HepG2 (cell line): ENCODE results near the gene PSMA7. TPM values are rescaled to one million over a fixed set of nuclear protein-coding genes. Genes with fewer than 3 reads are reported as not detected.

Source experiments
- ATAC-seq: fragments of 200-7000 bp; cut with Tn5 transposase; 3 replicates; pipeline ENCODE4 v1.9.1; 2020; ENCODE audit warnings: mild to moderate bottlenecking, moderate library complexity
- BruUV-seq: library from RNA; stranded (reverse); fragments of 400-500 nt; replicated peaks from 2 replicates; lab custom pipeline; 2021; lab: Mats Ljungman, UMichigan
- CTCF ChIA-PET: fragments of 300-600 bp; formaldehyde crosslinking; extraction: SDS; loops from one replicate; lab custom pipeline; 2021; ENCODE audit warnings: low total read pairs, inconsistent platforms, low intra/inter-chr PET ratio; lab: Yijun Ruan, JAX
- POLR2A ChIA-PET: fragments of 350-600 bp; sonication (Branson Sonifier 250); formaldehyde crosslinking; loops from one replicate; lab custom pipeline; 2020; ENCODE audit warnings: antibody characterized with exemption, inconsistent platforms; lab: Yijun Ruan, JAX
- DNase-seq: peaks from one replicate; pipeline ENCODE4 v3.0.0-alpha.2; 2015; ENCODE audit warnings: low spot score
- FAIRE-seq: peaks from 3 replicates; lab custom pipeline; 2011; peaks lifted over from hg19 to GRCh38; lab: Jason Lieb, UNC
- H2AFZ ChIP-seq: one replicate; pipeline ENCODE4 v1.6.1; 2011; ENCODE audit warnings: low read length, inconsistent platforms
- H3K27ac ChIP-seq: fragments of 300-600 bp; 3 replicates; pipeline ENCODE4 v1.8.0; 2011; ENCODE audit warnings: mixed run types, mild to moderate bottlenecking, mixed read lengths, low read length, inconsistent platforms; ENCODE audit not compliant: insufficient read depth; ENCODE audit errors: extremely low read length
- H3K27me3 ChIP-seq, 2 experiments: fragments of 200-600 bp in 1 of 2; 2 replicates in 1 of 2; 3 replicates in 1 of 2; pipeline versions ENCODE4 v1.6.0 to v1.8.0; 2011; ENCODE audit warnings: low read length in 2 of 2, mild to moderate bottlenecking in 2 of 2, moderate library complexity in 2 of 2, inconsistent platforms in 1 of 2; ENCODE audit not compliant: insufficient read depth in 2 of 2, control insufficient read depth in 1 of 2
- H3K36me3 ChIP-seq, 2 experiments: fragments of 200-600 bp in 1 of 2; replicated peaks in 1 of 2; 2 replicates in 1 of 2; 3 replicates in 1 of 2; pipeline versions ENCODE4 v1.5.1 to v1.8.0; 2011; ENCODE audit warnings: low read length in 2 of 2, inconsistent platforms in 1 of 2; ENCODE audit not compliant: insufficient read depth in 2 of 2, control insufficient read depth in 1 of 2
- H3K4me1 ChIP-seq: 2 replicates; pipeline ENCODE4 v1.5.1; 2012; ENCODE audit warnings: low read length, inconsistent platforms; ENCODE audit not compliant: insufficient read depth
- H3K4me2 ChIP-seq: 2 replicates; pipeline ENCODE4 v1.6.0; 2011; ENCODE audit warnings: low read depth, low read length, inconsistent platforms
- H3K4me3 ChIP-seq, 3 experiments: fragments of 200-600 bp in 1 of 3; sonication (generic), shearing (Covaris generic) in 1 of 3; replicated peaks in 1 of 3; 2 replicates each; pipeline ENCODE4 v1.5.1; 2011 to 2016; ENCODE audit warnings: low read length in 3 of 3, inconsistent platforms in 2 of 3, low read depth in 2 of 3, mild to moderate bottlenecking in 2 of 3, control low read depth in 1 of 3, mixed read lengths in 1 of 3; ENCODE audit not compliant: insufficient read depth in 1 of 3
- H3K79me2 ChIP-seq: one replicate; pipeline ENCODE4 v1.6.1; 2011; ENCODE audit warnings: low read length, inconsistent platforms; ENCODE audit not compliant: insufficient read depth
- H3K9ac ChIP-seq: 2 replicates; pipeline ENCODE4 v1.6.0; 2011; ENCODE audit warnings: mild to moderate bottlenecking, low read depth, low read length, inconsistent platforms; ENCODE audit not compliant: insufficient read depth
- H3K9me3 ChIP-seq: 2 replicates; pipeline ENCODE4 v1.5.1; 2012; ENCODE audit warnings: mild to moderate bottlenecking, low read length
- H4K20me1 ChIP-seq: 2 replicates; pipeline ENCODE4 v1.6.0; 2011; ENCODE audit warnings: inconsistent platforms, mild to moderate bottlenecking, low read length, moderate library complexity; ENCODE audit not compliant: insufficient read depth
- AGO2 ChIP-seq: fragments of 200-400 bp; formaldehyde crosslinking; optimal IDR thresholded peaks from 2 replicates; pipeline ENCODE3; 2017; ENCODE audit warnings: mild to moderate bottlenecking, low read depth, low read length, moderate library complexity
- SNAI1 ChIP-seq: sonication (generic); formaldehyde crosslinking; IDR thresholded peaks from 2 replicates; pipeline ENCODE4 v1.5.0; 2020; ENCODE audit warnings: mild to moderate bottlenecking, missing genetic modification reagents, borderline replicate concordance
- SPEN ChIP-seq: sonication (generic); formaldehyde crosslinking; IDR thresholded peaks from 2 replicates; pipeline ENCODE4 v1.5.1; 2020; ENCODE audit warnings: low read depth, mild to moderate bottlenecking, missing genetic modification reagents
- SRF ChIP-seq: IDR thresholded peaks from 2 replicates; pipeline ENCODE4 v1.6.1; 2011; ENCODE audit warnings: mild to moderate bottlenecking, low read depth, low read length, moderate library complexity
- ZNF263 ChIP-seq: sonication (generic); formaldehyde crosslinking; IDR thresholded peaks from 2 replicates; pipeline ENCODE4 v1.4.0; 2020; ENCODE audit warnings: missing genetic modification reagents
- ZNF337 ChIP-seq: sonication (generic); formaldehyde crosslinking; IDR thresholded peaks from 2 replicates; pipeline ENCODE4 v1.5.1; 2020; ENCODE audit warnings: missing genetic modification reagents, low read depth, mild to moderate bottlenecking, borderline replicate concordance
- ZNF552 ChIP-seq: sonication (generic); formaldehyde crosslinking; IDR thresholded peaks from 2 replicates; pipeline ENCODE4 v1.9.0; 2022; ENCODE audit warnings: missing genetic modification reagents, mild to moderate bottlenecking, borderline replicate concordance
- ZNF768 ChIP-seq: sonication (generic); formaldehyde crosslinking; IDR thresholded peaks from 2 replicates; pipeline ENCODE4 v1.4.0; 2020; ENCODE audit warnings: missing genetic modification reagents
- ZNF776 ChIP-seq: sonication (generic); formaldehyde crosslinking; IDR thresholded peaks from 2 replicates; pipeline ENCODE4 v1.4.0; 2020; ENCODE audit warnings: mild to moderate bottlenecking, missing genetic modification reagents
- ZNF878 ChIP-seq: sonication (generic); formaldehyde crosslinking; IDR thresholded peaks from 2 replicates; pipeline ENCODE4 v1.8.1; 2023; ENCODE audit warnings: mild to moderate bottlenecking, missing genetic modification reagents, moderate library complexity
- WGBS: methylation state at CpG from one replicate; pipeline ENCODE4 v1.1.6; 2017; ENCODE audit warnings: low lambda C conversion rate; 5-methylcytosine and 5-hydroxymethylcytosine counted together
- in situ Hi-C: cut with HindIII; loops from 2 replicates; pipeline ENCODE4 v1.10.0; 2017; ENCODE audit warnings: low pct_unique_long_range_greater_than_20kb; ENCODE audit not compliant: extremely low pct_ligation_motif_present
- intact Hi-C: fragments of 100-400 bp; cut with micrococcal nuclease; formaldehyde crosslinking; loops from one replicate; pipeline ENCODE4 v1.10.0; 2022; ENCODE audit not compliant: unreplicated experiment
- polyA plus RNA-seq, 8 experiments: library from polyadenylated mRNA; depleted of rRNA in 3 of 8; stranded (reverse) in 7 of 8; unstranded in 1 of 8; fragments of >200 nt; fragmentation: Illumina TruSeq in 4 of 8; extraction: Trizol in 4 of 8; gene quantifications; 2 replicates each; pipeline versions ENCODE4 v1.2.1 to v1.2.3, GENCODE V29; 2011 to 2016; ENCODE audit warnings: low read depth in 4 of 8, missing spikeins in 1 of 8, mixed read lengths in 1 of 8; ENCODE audit not compliant: insufficient read depth in 1 of 8
- total RNA-seq, 5 experiments: library from RNA; depleted of rRNA; stranded (reverse); fragments of >200 nt; fragmentation: Illumina TruSeq; extraction: Trizol; gene quantifications; 2 replicates each; pipeline ENCODE4 v1.2.3, GENCODE V29; 2016; ENCODE audit warnings: low read depth in 1 of 5
- TF ChIP-seq, protein P1 (sequence below): sonication (generic); formaldehyde crosslinking; IDR thresholded peaks from 2 replicates; pipeline ENCODE4 v1.4.0; 2020; ENCODE audit warnings: mild to moderate bottlenecking, missing genetic modification reagents
- TF ChIP-seq, protein P2 (sequence below): sonication (generic); formaldehyde crosslinking; IDR thresholded peaks from 2 replicates; pipeline ENCODE4 v1.4.0; 2020; ENCODE audit warnings: mild to moderate bottlenecking, missing genetic modification reagents
- TF ChIP-seq, protein P3 (sequence below): sonication (generic); formaldehyde crosslinking; IDR thresholded peaks from 2 replicates; pipeline ENCODE4 v1.4.0; 2020; ENCODE audit warnings: missing genetic modification reagents

The PSMA7 gene
- total and polyA plus RNA-seq, 2 of the 13 experiments (the other 11 are each of a cell fraction or from before 2014, with no cell fraction given): 531 to 631 TPM

DNA sequence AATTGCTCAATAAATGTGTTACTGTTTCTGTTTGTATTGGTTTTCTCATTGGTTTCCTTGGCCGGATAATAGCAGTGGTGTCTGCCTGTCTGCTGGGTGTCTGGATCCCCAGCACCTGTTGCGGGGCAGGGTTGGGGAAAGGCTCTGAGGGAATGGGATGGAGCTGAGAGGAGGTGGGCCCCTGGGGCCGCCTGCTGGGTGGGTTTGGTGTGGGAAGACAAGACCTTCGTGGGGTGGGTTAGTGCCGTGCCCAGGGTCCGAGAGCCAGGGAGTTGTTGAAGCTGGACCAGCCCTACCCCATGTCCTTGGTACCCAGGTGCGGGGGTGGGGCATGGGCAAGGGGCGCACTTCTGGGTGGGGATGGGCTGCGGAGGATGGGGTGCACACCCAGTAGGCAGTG lies 4.3 kb upstream of the PSMA7 start (continued):
- TF ChIP-seq, protein P1, sequence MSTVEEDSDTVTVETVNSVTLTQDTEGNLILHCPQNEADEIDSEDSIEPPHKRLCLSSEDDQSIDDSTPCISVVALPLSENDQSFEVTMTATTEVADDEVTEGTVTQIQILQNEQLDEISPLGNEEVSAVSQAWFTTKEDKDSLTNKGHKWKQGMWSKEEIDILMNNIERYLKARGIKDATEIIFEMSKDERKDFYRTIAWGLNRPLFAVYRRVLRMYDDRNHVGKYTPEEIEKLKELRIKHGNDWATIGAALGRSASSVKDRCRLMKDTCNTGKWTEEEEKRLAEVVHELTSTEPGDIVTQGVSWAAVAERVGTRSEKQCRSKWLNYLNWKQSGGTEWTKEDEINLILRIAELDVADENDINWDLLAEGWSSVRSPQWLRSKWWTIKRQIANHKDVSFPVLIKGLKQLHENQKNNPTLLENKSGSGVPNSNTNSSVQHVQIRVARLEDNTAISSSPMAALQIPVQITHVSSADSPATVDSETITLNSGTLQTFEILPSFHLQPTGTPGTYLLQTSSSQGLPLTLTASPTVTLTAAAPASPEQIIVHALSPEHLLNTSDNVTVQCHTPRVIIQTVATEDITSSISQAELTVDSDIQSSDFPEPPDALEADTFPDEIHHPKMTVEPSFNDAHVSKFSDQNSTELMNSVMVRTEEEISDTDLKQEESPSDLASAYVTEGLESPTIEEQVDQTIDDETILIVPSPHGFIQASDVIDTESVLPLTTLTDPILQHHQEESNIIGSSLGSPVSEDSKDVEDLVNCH: no peak
- TF ChIP-seq SRF (no peak), SNAI1 (CRISPR knock-in tag) (no peak), ZNF878 (no peak), ZNF337 (CRISPR knock-in tag) (peak; percentile 97; the same call in 1 of the 2 replicates)

DNA sequence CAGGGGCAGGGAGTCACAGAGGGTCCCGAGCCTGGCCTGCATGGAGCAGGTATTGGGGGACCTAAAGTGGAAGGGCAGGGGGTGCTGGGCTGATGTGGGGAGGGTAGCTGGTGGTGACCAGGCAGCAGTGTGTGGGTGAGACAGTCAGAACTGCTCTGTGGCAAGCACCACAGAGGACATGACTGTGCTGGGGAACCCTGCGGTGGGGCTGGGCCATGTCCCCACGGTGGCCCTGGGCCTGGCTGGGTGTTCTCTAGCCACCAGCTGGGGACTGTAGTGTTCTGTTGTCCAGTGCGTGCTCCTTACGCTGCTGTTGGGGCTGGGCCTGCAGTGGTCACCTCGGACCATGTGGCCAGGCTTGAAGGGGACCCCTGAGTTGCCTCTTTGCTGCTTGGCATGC lies 3.9 kb upstream of the PSMA7 start:
- peaks cover 1 to 2% of the 10 kb centered on the region in 2 experiments; a peak in 1 of 5 replicates for H3K36me3 ChIP-seq
- peak overlapping the region; percentile 70 for H3K27ac ChIP-seq
- peak overlapping the region in 1 of 3 experiments; percentile 29; a peak in 1 of 6 replicates for H3K4me3 ChIP-seq
- no peak overlapping the region for H2AFZ ChIP-seq
- no TSS peak for BruUV-seq
- H4K20me1 ChIP-seq: peaks cover 48% of the 10 kb centered on the region
- peak overlapping the region; percentile 96 for H3K4me2 ChIP-seq
- no peaks in the 10 kb centered on the region for H3K9me3 ChIP-seq
- no peak for DNase-seq
- in situ Hi-C loops (no loop called here), intact Hi-C loops (no loop called here)
- ChIA-PET CTCF (no interaction called here), POLR2A (interaction anchor here (2.0 kb wide), 1 partner anchor 27 kb away, joined by 4 read pairs; no protein-coding TSS in a partner anchor)
- H3K27me3 ChIP-seq: no peaks in the 10 kb centered on the region; a peak in 1 of 5 replicates
- FAIRE-seq: no peak
- ATAC-seq: no peak
- peaks cover 88% of the 10 kb centered on the region for H3K79me2 ChIP-seq
- WGBS: 89% methylated on average over 6 of the region's 6 CpGs
- no peak overlapping the region; the same call in 1 of the 2 replicates for H3K9ac ChIP-seq
- H3K4me1 ChIP-seq: peaks cover 60% of the 10 kb centered on the region
- TF ChIP-seq ZNF776 (CRISPR knock-in tag): peak; percentile 43; the same call in 1 of the 2 replicates
- TF ChIP-seq ZNF768 (CRISPR knock-in tag): peak; percentile 15; the same call in 1 of the 2 replicates
- 0 out of 2 replicates have a peak, but pooled peaks have one; percentile 34 for TF ChIP-seq SPEN
- TF ChIP-seq, protein P2, sequence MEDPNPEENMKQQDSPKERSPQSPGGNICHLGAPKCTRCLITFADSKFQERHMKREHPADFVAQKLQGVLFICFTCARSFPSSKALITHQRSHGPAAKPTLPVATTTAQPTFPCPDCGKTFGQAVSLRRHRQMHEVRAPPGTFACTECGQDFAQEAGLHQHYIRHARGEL (CRISPR knock-in tag): 0 out of 2 replicates have a peak, but pooled peaks have one; percentile 35
- TF ChIP-seq AGO2: peak; percentile 45
- TF ChIP-seq ZNF552 (CRISPR knock-in tag): peak; percentile 69; the same call in 1 of the 2 replicates
- peak; percentile 36; the same call in 1 of the 2 replicates for TF ChIP-seq ZNF263 (CRISPR knock-in tag)
- TF ChIP-seq, protein P3, sequence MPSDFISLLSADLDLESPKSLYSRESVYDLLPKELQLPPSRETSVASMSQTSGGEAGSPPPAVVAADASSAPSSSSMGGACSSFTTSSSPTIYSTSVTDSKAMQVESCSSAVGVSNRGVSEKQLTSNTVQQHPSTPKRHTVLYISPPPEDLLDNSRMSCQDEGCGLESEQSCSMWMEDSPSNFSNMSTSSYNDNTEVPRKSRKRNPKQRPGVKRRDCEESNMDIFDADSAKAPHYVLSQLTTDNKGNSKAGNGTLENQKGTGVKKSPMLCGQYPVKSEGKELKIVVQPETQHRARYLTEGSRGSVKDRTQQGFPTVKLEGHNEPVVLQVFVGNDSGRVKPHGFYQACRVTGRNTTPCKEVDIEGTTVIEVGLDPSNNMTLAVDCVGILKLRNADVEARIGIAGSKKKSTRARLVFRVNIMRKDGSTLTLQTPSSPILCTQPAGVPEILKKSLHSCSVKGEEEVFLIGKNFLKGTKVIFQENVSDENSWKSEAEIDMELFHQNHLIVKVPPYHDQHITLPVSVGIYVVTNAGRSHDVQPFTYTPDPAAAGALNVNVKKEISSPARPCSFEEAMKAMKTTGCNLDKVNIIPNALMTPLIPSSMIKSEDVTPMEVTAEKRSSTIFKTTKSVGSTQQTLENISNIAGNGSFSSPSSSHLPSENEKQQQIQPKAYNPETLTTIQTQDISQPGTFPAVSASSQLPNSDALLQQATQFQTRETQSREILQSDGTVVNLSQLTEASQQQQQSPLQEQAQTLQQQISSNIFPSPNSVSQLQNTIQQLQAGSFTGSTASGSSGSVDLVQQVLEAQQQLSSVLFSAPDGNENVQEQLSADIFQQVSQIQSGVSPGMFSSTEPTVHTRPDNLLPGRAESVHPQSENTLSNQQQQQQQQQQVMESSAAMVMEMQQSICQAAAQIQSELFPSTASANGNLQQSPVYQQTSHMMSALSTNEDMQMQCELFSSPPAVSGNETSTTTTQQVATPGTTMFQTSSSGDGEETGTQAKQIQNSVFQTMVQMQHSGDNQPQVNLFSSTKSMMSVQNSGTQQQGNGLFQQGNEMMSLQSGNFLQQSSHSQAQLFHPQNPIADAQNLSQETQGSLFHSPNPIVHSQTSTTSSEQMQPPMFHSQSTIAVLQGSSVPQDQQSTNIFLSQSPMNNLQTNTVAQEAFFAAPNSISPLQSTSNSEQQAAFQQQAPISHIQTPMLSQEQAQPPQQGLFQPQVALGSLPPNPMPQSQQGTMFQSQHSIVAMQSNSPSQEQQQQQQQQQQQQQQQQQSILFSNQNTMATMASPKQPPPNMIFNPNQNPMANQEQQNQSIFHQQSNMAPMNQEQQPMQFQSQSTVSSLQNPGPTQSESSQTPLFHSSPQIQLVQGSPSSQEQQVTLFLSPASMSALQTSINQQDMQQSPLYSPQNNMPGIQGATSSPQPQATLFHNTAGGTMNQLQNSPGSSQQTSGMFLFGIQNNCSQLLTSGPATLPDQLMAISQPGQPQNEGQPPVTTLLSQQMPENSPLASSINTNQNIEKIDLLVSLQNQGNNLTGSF: no peak
